ENCODE data around the gene OR5B17.

The OR5B17 gene

GRCh38 chr11:58390551-58391063 lies 31.7 kb upstream of the OR5B17 start:
- no peak overlapping the region for H3K27ac ChIP-seq
- no peak for TF ChIP-seq CTCF (conservative IDR thresholded peaks at IDR 0.05; ENCODE audit: low read depth)
- no peak for DNase-seq (ENCODE audit: low spot score)
- ChIA-PET CTCF (no interaction called here), POLR2A (ENCODE audit: low non-redundant PET) (no interaction called here)

GRCh38 chr11:58354727-58355126 lies 4.1 kb downstream of the OR5B17 start:
- no peak for DNase-seq (ENCODE audit: low spot score)
- ChIA-PET POLR2A (ENCODE audit: low non-redundant PET) (no interaction called here), CTCF (no interaction called here)
- no peak for TF ChIP-seq CTCF (conservative IDR thresholded peaks at IDR 0.05; ENCODE audit: low read depth)
- H3K27ac ChIP-seq = no peak overlapping the region

GRCh38 chr11:58345204-58345603 lies 13.7 kb downstream of the OR5B17 start:
- CTCF ChIA-PET = no interaction called here
- POLR2A ChIA-PET (ENCODE audit: low non-redundant PET) = no interaction called here
- no peak for TF ChIP-seq CTCF (conservative IDR thresholded peaks at IDR 0.05; ENCODE audit: low read depth)
- DNase-seq (ENCODE audit: low spot score) = no peak
- no peak overlapping the region for H3K27ac ChIP-seq

- H3K27ac ChIP-seq = no peak overlapping the region
- TF ChIP-seq CTCF (conservative IDR thresholded peaks at IDR 0.05; ENCODE audit: low read depth) = no peak
- ChIA-PET CTCF (interaction anchor here (0.7 kb wide), 1 partner anchor 42 kb away, joined by 3 read pairs; no protein-coding TSS in a partner anchor), POLR2A (ENCODE audit: low non-redundant PET) (no interaction called here)
- DNase-seq (ENCODE audit: low spot score) = peak; percentile 75
These were observed 24.2 kb downstream of the OR5B17 start for GRCh38 chr11:58334708-58335107.

- no peak for TF ChIP-seq CTCF (conservative IDR thresholded peaks at IDR 0.05; ENCODE audit: low read depth)
- ChIA-PET POLR2A (ENCODE audit: low non-redundant PET) (no interaction called here), CTCF (interaction anchor here (0.7 kb wide), 1 partner anchor 910 kb away, joined by 4 read pairs; no protein-coding TSS in a partner anchor)
These were observed 28.0 kb downstream of the OR5B17 start for GRCh38 chr11:58330861-58331260.

GRCh38 chr11:58318532-58318931 lies 40.3 kb downstream of the OR5B17 start:
- ChIA-PET POLR2A (ENCODE audit: low non-redundant PET) (no interaction called here), CTCF (no interaction called here)
- no peak for TF ChIP-seq CTCF (conservative IDR thresholded peaks at IDR 0.05; ENCODE audit: low read depth)
- DNase-seq (ENCODE audit: low spot score) = no peak
- H3K27ac ChIP-seq = no peak overlapping the region

More at GRCh38 chr11:58330861-58331260, 28.0 kb downstream of the OR5B17 start:
- no peak for DNase-seq (ENCODE audit: low spot score)
- H3K27ac ChIP-seq = no peak overlapping the region

- ChIA-PET CTCF (no interaction called here), POLR2A (ENCODE audit: low non-redundant PET) (no interaction called here)
- TF ChIP-seq CTCF (conservative IDR thresholded peaks at IDR 0.05; ENCODE audit: low read depth) = no peak
- no peak overlapping the region for H3K27ac ChIP-seq
- peak; percentile 15 for DNase-seq (ENCODE audit: low spot score)
These were observed 42.7 kb downstream of the OR5B17 start for GRCh38 chr11:58316142-58316541.

Measured in RWPE1 (cell line).